NCI-H345 treated with DMSO at 0.1 percent for 48 hours (cell line): Measurements from ENCODE around the gene ANKS6.

Source experiments
- DNase-seq: peaks from one replicate; lab custom pipeline; 2025; ENCODE audit not compliant: unreplicated experiment; lab: John Stamatoyannopoulos, UW

ANKS6 gene

GRCh38 chr9:98772364-98773155 lies 23.8 kb downstream of the ANKS6 start:
- no peak for DNase-seq

GRCh38 chr9:98771209-98771874 lies 25.0 kb downstream of the ANKS6 start:
- DNase-seq, result no peak

GRCh38 chr9:98770717-98771116 lies 25.6 kb downstream of the ANKS6 start:
- no peak for DNase-seq

GRCh38 chr9:98768344-98768743 lies 28.0 kb downstream of the ANKS6 start:
- DNase-seq, result no peak

GRCh38 chr9:98767915-98768314 lies 28.4 kb downstream of the ANKS6 start:
- DNase-seq, result no peak

- DNase-seq, result no peak
These were observed 29.2 kb downstream of the ANKS6 start for GRCh38 chr9:98767196-98767595.

GRCh38 chr9:98766586-98766985 lies 29.8 kb downstream of the ANKS6 start:
- no peak for DNase-seq

- no peak for DNase-seq
These were observed 31.1 kb downstream of the ANKS6 start for GRCh38 chr9:98765256-98765655.

- DNase-seq, result no peak
These were observed 32.2 kb downstream of the ANKS6 start for GRCh38 chr9:98763986-98764745.

- no peak for DNase-seq
These were observed 36.1 kb downstream of the ANKS6 start for GRCh38 chr9:98760231-98760630.

- no peak for DNase-seq
These were observed 41.2 kb downstream of the ANKS6 start for GRCh38 chr9:98755006-98755618.

- no peak for DNase-seq
These were observed 45.1 kb downstream of the ANKS6 start for GRCh38 chr9:98751210-98751609.

- DNase-seq, result no peak
These were observed 45.8 kb downstream of the ANKS6 start for GRCh38 chr9:98750364-98751060.

GRCh38 chr9:98747476-98747875 lies 48.9 kb downstream of the ANKS6 start:
- DNase-seq, result no peak

- no peak for DNase-seq
These were observed 50.9 kb downstream of the ANKS6 start for GRCh38 chr9:98745470-98745869.

GRCh38 chr9:98743818-98744611 lies 52.3 kb downstream of the ANKS6 start:
- DNase-seq, result no peak

GRCh38 chr9:98743329-98743728 lies 53.0 kb downstream of the ANKS6 start:
- DNase-seq, result no peak

- DNase-seq, result no peak
These were observed 53.8 kb downstream of the ANKS6 start for GRCh38 chr9:98742325-98743280.
